Islet precursor cell (in vitro differentiated cells): ENCODE results near the gene ZNF880.
"Not testable (repeated sequence)": the region's sequence is repeated elsewhere in the genome, so short reads cannot be mapped to it uniquely, and the experiment has no call there.

ENCODE experiments used
- DNase-seq: peaks from one replicate; pipeline ENCODE4 v3.0.0-alpha.2; 2018

ZNF880 gene

GRCh38 chr19:52369559-52370340 is at the start of gene ZNF880:
ZNF880 (plus strand) TSS chr19:52369923; CDS start chr19:52369966, 43 bp downstream.
- peak; percentile 88 for DNase-seq

- no peak for DNase-seq
Observed at GRCh38 chr19:52322429-52322828, 47.3 kb upstream of the ZNF880 start.

GRCh38 chr19:52331757-52332156 is 38.0 kb upstream of the ZNF880 start:
- no peak for DNase-seq

GRCh38 chr19:52335768-52336116 is 34.0 kb upstream of the ZNF880 start:
- DNase-seq, result no peak

GRCh38 chr19:52336117-52336790 is 33.5 kb upstream of the ZNF880 start, which contains the start of gene ZNF610:
ZNF610 (plus strand) TSS chr19:52336243; CDS start chr19:52349173, 12,930 bp downstream.
- peak; percentile 86 for DNase-seq

- DNase-seq, result no peak
Observed at GRCh38 chr19:52336791-52337381, 32.8 kb upstream of the ZNF880 start.

- not testable (repeated sequence) for DNase-seq
Observed at GRCh38 chr19:52339022-52339421, 30.7 kb upstream of the ZNF880 start.

GRCh38 chr19:52343548-52343947 is 26.2 kb upstream of the ZNF880 start:
- peak; percentile 81 for DNase-seq

GRCh38 chr19:52345162-52345561 is 24.6 kb upstream of the ZNF880 start:
- no peak for DNase-seq

GRCh38 chr19:52351512-52351911 is 18.2 kb upstream of the ZNF880 start:
- DNase-seq, result peak; percentile 57

GRCh38 chr19:52366414-52366824 is 3.3 kb upstream of the ZNF880 start:
- DNase-seq, result no peak

- no peak for DNase-seq
Observed at GRCh38 chr19:52370341-52370710, 603 bp downstream of the ZNF880 start.

- DNase-seq, result no peak
Observed at GRCh38 chr19:52391135-52391534, 21.4 kb downstream of the ZNF880 start.

GRCh38 chr19:52397310-52398080 is 27.8 kb downstream of the ZNF880 start, which contains the start of gene ZNF528:
ZNF528 (plus strand) TSS chr19:52397849; CDS start chr19:52402014, 4,165 bp downstream.
- peak; percentile 93 for DNase-seq

- no peak for DNase-seq
Observed at GRCh38 chr19:52398081-52398441, 28.3 kb downstream of the ZNF880 start.

- no peak for DNase-seq
Observed at GRCh38 chr19:52410276-52410675, 40.6 kb downstream of the ZNF880 start.

- no peak for DNase-seq
Observed at GRCh38 chr19:52415711-52416110, 46.0 kb downstream of the ZNF880 start.

- no peak for DNase-seq
Observed at GRCh38 chr19:52428937-52429336, 59.2 kb downstream of the ZNF880 start, which contains the start of gene ZNF534. ZNF534 (plus strand) TSS chr19:52429148; CDS start chr19:52431475, 2,327 bp downstream.
